Effector memory CD4-positive, alpha-beta T cell (primary cell): ENCODE data around the gene OAS3.

Experiments
- DNase-seq, 3 donors: peaks; one replicate each; pipeline ENCODE4 v3.0.0-alpha.2; 2020
- H3K27ac ChIP-seq: 2 replicates; pipeline ENCODE4 v1.7.0; 2013; ENCODE audit warnings: mild to moderate bottlenecking, low read length, moderate library complexity; ENCODE audit not compliant: insufficient read depth, poor library complexity, severe bottlenecking
- H3K27me3 ChIP-seq: replicated peaks from 2 replicates; pipeline ENCODE4 v1.7.0; 2013; ENCODE audit warnings: mild to moderate bottlenecking, low read length; ENCODE audit not compliant: insufficient read depth, control insufficient read depth, poor library complexity, severe bottlenecking
- H3K36me3 ChIP-seq: 2 replicates; pipeline ENCODE4 v1.7.0; 2013; ENCODE audit warnings: mild to moderate bottlenecking, low read length, moderate library complexity; ENCODE audit not compliant: control insufficient read depth, insufficient read depth
- H3K4me1 ChIP-seq: 2 replicates; pipeline ENCODE4 v1.7.0; 2013; ENCODE audit warnings: low read length, mild to moderate bottlenecking; ENCODE audit not compliant: control insufficient read depth, insufficient read depth, poor library complexity, severe bottlenecking
- H3K4me3 ChIP-seq: 2 replicates; pipeline ENCODE4 v1.7.0; 2013; ENCODE audit warnings: low read length, low read depth, mild to moderate bottlenecking; ENCODE audit not compliant: insufficient read depth, poor library complexity, severe bottlenecking
- H3K9me3 ChIP-seq: 2 replicates; pipeline ENCODE4 v1.7.0; 2013; ENCODE audit warnings: mild to moderate bottlenecking, low read length, moderate library complexity; ENCODE audit not compliant: control insufficient read depth

The OAS3 gene

GRCh38 chr12:112967306-112967705, 29.0 kb downstream of the OAS3 start:
- H3K9me3 ChIP-seq = no peaks in the 10 kb centered on the region
- no peak overlapping the region for H3K27ac ChIP-seq
- no peaks in the 10 kb centered on the region for H3K4me1 ChIP-seq
- H3K4me3 ChIP-seq = no peak overlapping the region
- H3K36me3 ChIP-seq = peaks cover 64% of the 10 kb centered on the region
- DNase-seq = no peak
- no peaks in the 10 kb centered on the region for H3K27me3 ChIP-seq

- H3K4me1 ChIP-seq = no peaks in the 10 kb centered on the region
- DNase-seq = no peak
- H3K36me3 ChIP-seq = peaks cover 59% of the 10 kb centered on the region
- no peak overlapping the region for H3K4me3 ChIP-seq
- no peak overlapping the region for H3K27ac ChIP-seq
- no peaks in the 10 kb centered on the region for H3K9me3 ChIP-seq
- H3K27me3 ChIP-seq = no peaks in the 10 kb centered on the region
Observed at GRCh38 chr12:112967858-112968257, 29.6 kb downstream of the OAS3 start.

GRCh38 chr12:112969547-112970306, 31.5 kb downstream of the OAS3 start:
- no peak overlapping the region for H3K27ac ChIP-seq
- H3K36me3 ChIP-seq = peaks cover 40% of the 10 kb centered on the region
- H3K27me3 ChIP-seq = no peaks in the 10 kb centered on the region
- no peak for DNase-seq
- H3K4me3 ChIP-seq = no peak overlapping the region
- no peaks in the 10 kb centered on the region for H3K9me3 ChIP-seq
- H3K4me1 ChIP-seq = no peaks in the 10 kb centered on the region

- Histone ChIP-seq H3K36me3 (peaks cover 33% of the 10 kb centered on the region), H3K27ac (no peak overlapping the region), H3K4me1 (no peaks in the 10 kb centered on the region), H3K27me3 (no peaks in the 10 kb centered on the region), H3K4me3 (no peak overlapping the region), H3K9me3 (no peaks in the 10 kb centered on the region)
- DNase-seq = no peak
Observed at GRCh38 chr12:112970391-112970790, 32.1 kb downstream of the OAS3 start.

- Histone ChIP-seq H3K27ac (no peak overlapping the region), H3K4me3 (no peak overlapping the region), H3K27me3 (no peaks in the 10 kb centered on the region), H3K36me3 (peaks cover 25% of the 10 kb centered on the region), H3K9me3 (no peaks in the 10 kb centered on the region), H3K4me1 (no peaks in the 10 kb centered on the region)
- no peak for DNase-seq
Observed at GRCh38 chr12:112971248-112971647, 33.0 kb downstream of the OAS3 start.

GRCh38 chr12:112973011-112973735, 34.9 kb downstream of the OAS3 start:
- peaks cover 16% of the 10 kb centered on the region for H3K36me3 ChIP-seq
- no peak for DNase-seq
- H3K4me1 ChIP-seq = peaks cover 7% of the 10 kb centered on the region
- H3K4me3 ChIP-seq = no peak overlapping the region
- no peak overlapping the region for H3K27ac ChIP-seq
- H3K27me3 ChIP-seq = no peaks in the 10 kb centered on the region
- H3K9me3 ChIP-seq = no peaks in the 10 kb centered on the region

DNA sequence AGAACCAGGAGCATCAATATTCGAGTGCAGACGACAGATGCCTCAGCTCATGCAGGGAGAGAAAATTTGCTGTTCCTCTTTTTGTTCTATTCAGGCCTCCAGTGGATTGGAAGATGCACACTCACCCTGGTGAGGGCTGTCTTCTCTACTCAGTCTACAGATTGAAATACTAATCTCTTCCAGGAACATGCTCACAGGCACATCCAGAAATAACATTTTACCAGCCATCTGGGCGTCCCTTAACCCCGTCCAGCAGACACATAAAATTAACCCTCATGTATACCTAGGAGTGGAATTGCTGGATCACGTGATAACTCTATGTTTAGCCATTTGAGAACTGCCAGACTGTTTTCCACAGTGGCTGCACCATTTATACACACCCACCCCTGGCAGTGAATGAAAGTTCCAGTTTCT, 35.6 kb downstream of the OAS3 start:
- H3K36me3 ChIP-seq = peaks cover 16% of the 10 kb centered on the region
- no peak for DNase-seq
- no peak overlapping the region for H3K27ac ChIP-seq
- H3K4me1 ChIP-seq = peaks cover 7% of the 10 kb centered on the region
- H3K27me3 ChIP-seq = no peaks in the 10 kb centered on the region
- no peak overlapping the region for H3K4me3 ChIP-seq
- no peaks in the 10 kb centered on the region for H3K9me3 ChIP-seq

DNA sequence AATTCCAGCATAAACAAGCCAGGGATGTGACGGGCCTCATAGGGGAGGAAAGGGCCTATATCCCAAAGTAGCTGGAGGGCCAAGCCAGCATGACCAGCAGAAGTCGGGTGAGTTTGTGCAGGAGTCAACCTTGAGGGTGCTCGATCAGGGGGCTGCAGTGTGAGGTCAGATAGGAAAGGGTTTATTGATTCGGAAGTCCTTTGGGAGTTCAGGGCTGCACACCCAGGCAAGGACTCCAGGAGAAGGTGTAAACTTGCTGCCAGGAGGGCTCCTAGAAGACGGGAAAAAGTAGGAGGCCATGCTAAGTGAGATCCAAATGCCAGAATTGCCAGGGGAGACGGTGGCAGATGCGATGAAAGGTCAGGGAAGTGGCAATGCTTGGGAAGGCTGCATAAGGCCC, 36.6 kb downstream of the OAS3 start:
- DNase-seq = no peak
- H3K36me3 ChIP-seq = peaks cover 7% of the 10 kb centered on the region

GRCh38 chr12:112977139-112977538, 38.9 kb downstream of the OAS3 start:
- H3K36me3 ChIP-seq = no peaks in the 10 kb centered on the region
- H3K27me3 ChIP-seq = no peaks in the 10 kb centered on the region
- DNase-seq = no peak
- peak overlapping the region; percentile 78 for H3K27ac ChIP-seq
- peaks cover 17% of the 10 kb centered on the region for H3K4me1 ChIP-seq
- H3K4me3 ChIP-seq = no peak overlapping the region
- no peaks in the 10 kb centered on the region for H3K9me3 ChIP-seq

More for the DNA sequence above, 36.6 kb downstream of the OAS3 start:
- Histone ChIP-seq H3K27ac (no peak overlapping the region), H3K4me1 (peaks cover 10% of the 10 kb centered on the region), H3K27me3 (no peaks in the 10 kb centered on the region), H3K9me3 (no peaks in the 10 kb centered on the region), H3K4me3 (no peak overlapping the region)

- no peaks in the 10 kb centered on the region for H3K9me3 ChIP-seq
- peak overlapping the region; percentile 78 for H3K27ac ChIP-seq
- peaks cover 17% of the 10 kb centered on the region for H3K4me1 ChIP-seq
- H3K36me3 ChIP-seq = no peaks in the 10 kb centered on the region
- H3K4me3 ChIP-seq = peak overlapping the region; percentile 76
- H3K27me3 ChIP-seq = no peaks in the 10 kb centered on the region
- no peak for DNase-seq
Observed at GRCh38 chr12:112977641-112978040, 39.4 kb downstream of the OAS3 start.
